Measurements from ENCODE around the gene PREX1. TPM values are rescaled to one million over a fixed set of nuclear protein-coding genes. Genes with fewer than 3 reads are reported as not detected.

The PREX1 gene
- total and polyA plus RNA-seq, 2 donors = 12.6 to 18.1 TPM

GRCh38 chr20:48632017-48632824 is 195.6 kb downstream of the PREX1 start:
- WGBS = 91% methylated on average over 29 of the region's 29 CpGs
- H3K4me1 ChIP-seq (ENCODE audit: insufficient read depth) = no peaks in the 10 kb centered on the region
- no peak overlapping the region for H3K4me3 ChIP-seq (ENCODE audit: low read depth, low read length)
- H3K36me3 ChIP-seq (ENCODE audit: insufficient read depth) = no peaks in the 10 kb centered on the region
- H3K27ac ChIP-seq (ENCODE audit: low read depth) = no peak overlapping the region
- no peak for DNase-seq (ENCODE audit: extremely low spot score)

DNA sequence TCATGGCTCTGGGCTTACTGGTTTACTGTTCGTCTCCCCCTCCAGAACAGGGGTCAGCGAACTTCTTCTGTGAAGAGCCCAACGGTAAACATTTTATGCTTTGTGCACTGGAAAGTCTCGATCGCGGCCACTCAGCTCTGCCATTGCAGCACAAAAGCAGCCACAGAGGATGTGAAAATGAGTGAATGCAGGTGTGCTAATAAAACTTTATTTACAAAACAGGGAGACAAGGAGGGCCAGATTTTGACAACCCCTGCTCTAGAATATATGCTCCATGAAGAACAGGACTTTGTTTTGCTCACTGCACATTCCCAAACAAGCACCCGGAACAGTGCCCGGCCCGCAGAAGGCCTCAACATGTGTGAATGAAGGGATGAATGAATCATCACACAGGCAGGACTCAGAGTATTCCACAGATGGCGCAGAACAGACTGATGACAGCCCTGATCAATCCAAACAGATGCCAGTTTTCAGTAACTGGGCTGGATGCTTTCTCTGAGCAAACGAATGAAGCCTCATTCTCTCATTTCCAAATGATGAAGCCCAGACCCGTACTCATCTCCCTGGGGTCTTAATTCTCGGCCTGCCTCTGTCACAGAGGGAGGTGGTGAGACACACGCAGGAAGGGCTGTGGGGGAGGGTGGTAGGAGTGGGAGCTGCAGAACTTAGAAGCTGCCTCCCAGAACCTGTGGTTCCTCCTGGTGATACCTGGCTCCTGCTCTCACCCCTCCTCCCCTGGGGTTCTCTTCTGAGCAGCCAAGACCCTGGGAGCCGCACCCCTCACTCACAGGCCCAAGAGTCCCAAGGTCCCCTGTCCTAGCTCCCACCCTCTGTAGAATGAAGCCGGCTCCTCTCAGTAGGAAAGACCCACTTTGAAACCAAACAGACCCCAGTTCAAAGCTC is 196.4 kb downstream of the PREX1 start:
- DNase-seq (ENCODE audit: extremely low spot score) = no peak
- H3K4me1 ChIP-seq (ENCODE audit: insufficient read depth) = no peaks in the 10 kb centered on the region
- 88% methylated on average over 16 of the region's 16 CpGs for WGBS
- H3K36me3 ChIP-seq (ENCODE audit: insufficient read depth) = no peaks in the 10 kb centered on the region
- H3K27ac ChIP-seq (ENCODE audit: low read depth) = no peak overlapping the region
- no peak overlapping the region for H3K4me3 ChIP-seq (ENCODE audit: low read depth, low read length)

DNA sequence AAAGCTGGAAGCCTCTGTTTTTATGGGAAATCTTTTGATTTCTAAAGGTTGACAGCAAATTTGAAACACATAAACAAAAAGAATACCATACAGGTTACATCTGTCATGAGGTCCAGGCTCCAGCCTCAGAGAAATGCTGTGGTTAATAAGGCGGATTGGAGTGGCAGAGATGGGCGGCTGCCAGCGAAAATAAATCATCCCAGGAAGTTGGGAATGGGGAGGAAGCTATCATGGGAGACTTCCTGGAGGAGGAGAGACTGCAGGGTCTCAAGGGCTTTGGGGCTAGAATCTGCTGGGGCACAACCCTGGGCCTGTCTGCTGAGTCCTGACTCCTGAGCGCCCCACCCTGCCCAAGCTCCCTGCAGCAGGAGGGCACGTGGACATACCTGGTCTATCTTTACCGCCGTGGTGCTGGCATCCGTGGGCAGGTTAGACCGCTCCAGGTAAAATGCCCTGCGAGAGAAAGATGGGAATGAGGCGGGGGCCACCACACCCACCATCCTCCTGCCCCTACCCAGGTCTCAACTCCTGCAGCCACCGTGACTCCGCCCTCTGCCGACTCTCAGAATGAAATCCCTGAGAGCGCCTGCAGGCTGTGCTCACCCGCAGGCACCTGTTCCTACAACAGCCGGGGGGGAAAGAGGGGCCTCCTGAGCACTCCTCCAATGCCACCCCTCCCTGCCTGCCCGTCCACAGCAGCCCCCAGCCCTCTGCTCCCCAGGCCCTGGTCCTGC is 197.3 kb downstream of the PREX1 start:
- H3K4me1 ChIP-seq (ENCODE audit: insufficient read depth) = no peaks in the 10 kb centered on the region
- H3K27ac ChIP-seq (ENCODE audit: low read depth) = no peak overlapping the region
- H3K36me3 ChIP-seq (ENCODE audit: insufficient read depth) = no peaks in the 10 kb centered on the region
- no peak overlapping the region for H3K4me3 ChIP-seq (ENCODE audit: low read depth, low read length)
- no peak for DNase-seq (ENCODE audit: extremely low spot score)
- 91% methylated on average over 18 of the region's 18 CpGs for WGBS

- no peak for DNase-seq (ENCODE audit: extremely low spot score)
- Histone ChIP-seq H3K27ac (ENCODE audit: low read depth) (no peak overlapping the region), H3K36me3 (ENCODE audit: insufficient read depth) (no peaks in the 10 kb centered on the region), H3K4me1 (ENCODE audit: insufficient read depth) (no peaks in the 10 kb centered on the region), H3K4me3 (ENCODE audit: low read depth, low read length) (no peak overlapping the region)
- WGBS = 89% methylated on average over 9 of the region's 9 CpGs
Measured at GRCh38 chr20:48629960-48630315, 197.9 kb downstream of the PREX1 start.

DNA sequence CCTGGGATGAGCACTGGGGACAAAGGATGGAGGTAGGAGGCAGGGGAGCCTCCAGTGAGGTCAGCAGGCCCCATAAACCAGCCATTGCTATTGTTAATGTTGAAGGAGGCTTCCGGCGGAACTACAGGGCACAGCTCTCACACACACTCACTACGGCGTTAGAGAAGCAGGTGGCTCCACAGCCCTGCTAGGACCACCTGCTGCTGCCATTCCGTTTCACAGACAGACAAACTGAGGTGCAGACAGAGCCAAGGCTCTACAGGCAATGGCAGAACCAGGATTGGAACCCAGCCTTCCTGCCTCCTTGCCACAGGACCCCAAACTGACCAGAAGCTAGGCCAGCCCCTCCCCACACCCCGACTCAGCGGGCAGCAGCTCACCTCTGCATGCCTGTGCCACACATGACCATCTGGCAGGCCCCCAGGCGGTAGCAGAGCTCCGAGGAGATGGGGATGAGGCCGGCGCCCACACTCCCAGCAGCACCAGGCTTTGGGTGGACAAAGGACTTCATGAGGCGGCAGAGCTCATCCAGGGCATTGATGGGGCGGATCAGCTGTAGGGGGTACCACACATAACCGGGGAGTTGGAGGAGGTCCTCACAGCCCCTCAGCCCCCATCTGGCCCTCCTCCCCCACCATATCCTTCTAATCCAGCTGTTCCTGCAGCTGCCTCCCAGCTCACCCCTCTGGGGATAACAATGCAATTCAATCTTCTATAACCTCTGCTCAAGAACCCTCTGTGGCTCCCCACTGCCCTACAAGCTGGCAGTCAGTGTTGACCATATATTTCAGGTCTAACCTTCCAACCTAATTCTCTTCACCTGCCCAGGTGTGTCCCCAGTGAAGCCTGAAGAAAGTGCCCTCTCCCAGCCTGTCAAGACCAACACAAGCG is 198.5 kb downstream of the PREX1 start:
- Histone ChIP-seq H3K36me3 (ENCODE audit: insufficient read depth) (no peaks in the 10 kb centered on the region), H3K4me1 (ENCODE audit: insufficient read depth) (no peaks in the 10 kb centered on the region), H3K27ac (ENCODE audit: low read depth) (no peak overlapping the region), H3K4me3 (ENCODE audit: low read depth, low read length) (no peak overlapping the region)
- DNase-seq (ENCODE audit: extremely low spot score) = no peak
- 90% methylated on average over 15 of the region's 15 CpGs for WGBS

- Histone ChIP-seq H3K36me3 (ENCODE audit: insufficient read depth) (no peaks in the 10 kb centered on the region), H3K27ac (ENCODE audit: low read depth) (no peak overlapping the region), H3K4me3 (ENCODE audit: low read depth, low read length) (no peak overlapping the region), H3K4me1 (ENCODE audit: insufficient read depth) (no peaks in the 10 kb centered on the region)
- WGBS = 88% methylated on average over 16 of the region's 16 CpGs
- DNase-seq (ENCODE audit: extremely low spot score) = no peak
Measured at GRCh38 chr20:48627737-48628128, 200.1 kb downstream of the PREX1 start.

- Histone ChIP-seq H3K4me1 (ENCODE audit: insufficient read depth) (no peaks in the 10 kb centered on the region), H3K4me3 (ENCODE audit: low read depth, low read length) (no peak overlapping the region), H3K27ac (ENCODE audit: low read depth) (no peak overlapping the region), H3K36me3 (ENCODE audit: insufficient read depth) (no peaks in the 10 kb centered on the region)
- WGBS = 90% methylated on average over 18 of the region's 18 CpGs
- DNase-seq (ENCODE audit: extremely low spot score) = no peak
Measured at GRCh38 chr20:48626938-48627736, 200.7 kb downstream of the PREX1 start.

GRCh38 chr20:48626226-48626937 is 201.4 kb downstream of the PREX1 start:
- Histone ChIP-seq H3K4me1 (ENCODE audit: insufficient read depth) (no peaks in the 10 kb centered on the region), H3K27ac (ENCODE audit: low read depth) (no peak overlapping the region), H3K36me3 (ENCODE audit: insufficient read depth) (no peaks in the 10 kb centered on the region), H3K4me3 (ENCODE audit: low read depth, low read length) (no peak overlapping the region)
- WGBS = 84% methylated on average over 24 of the region's 24 CpGs
- DNase-seq (ENCODE audit: extremely low spot score) = no peak

DNA sequence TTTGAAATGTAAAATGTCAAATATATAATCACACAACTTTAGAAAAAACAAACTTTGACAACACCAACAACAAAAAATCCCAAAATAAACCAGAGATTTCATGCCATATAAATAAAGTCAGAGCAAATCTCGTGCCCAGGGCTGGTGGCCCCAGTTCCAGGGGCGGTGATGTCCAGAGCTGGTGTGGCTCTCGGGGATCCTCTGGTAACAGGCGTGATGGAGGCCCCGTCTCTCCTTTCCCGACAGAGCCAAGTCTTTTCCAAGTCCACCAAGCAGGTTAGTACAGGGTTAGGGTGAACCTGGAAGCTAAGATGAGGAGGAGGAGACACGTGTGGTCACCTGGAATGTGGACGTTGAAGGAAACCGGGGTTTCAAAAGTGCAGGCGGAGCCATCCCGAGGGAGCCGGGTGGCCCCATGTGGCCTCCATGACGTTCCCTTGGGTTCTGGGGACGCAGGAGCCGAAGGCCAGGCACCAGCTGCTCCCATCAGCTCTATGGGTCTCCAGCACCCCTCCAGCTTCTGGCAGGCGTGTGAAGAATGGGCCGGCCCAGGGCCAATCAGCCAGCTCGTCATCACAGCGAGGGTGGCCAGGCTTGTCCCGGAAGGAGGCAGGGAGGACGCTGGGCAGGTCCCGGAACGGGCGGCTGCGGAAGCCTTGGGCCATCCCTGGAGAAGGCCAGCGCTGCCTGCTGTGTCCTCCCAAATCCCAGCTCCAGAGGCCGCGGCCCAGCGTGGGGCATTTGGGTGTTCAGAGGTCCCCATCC is 202.5 kb downstream of the PREX1 start:
- H3K36me3 ChIP-seq (ENCODE audit: insufficient read depth) = no peaks in the 10 kb centered on the region
- WGBS = 91% methylated on average over 29 of the region's 29 CpGs
- DNase-seq (ENCODE audit: extremely low spot score) = no peak
- no peaks in the 10 kb centered on the region for H3K4me1 ChIP-seq (ENCODE audit: insufficient read depth)
- no peak overlapping the region for H3K27ac ChIP-seq (ENCODE audit: low read depth)
- no peak overlapping the region for H3K4me3 ChIP-seq (ENCODE audit: low read depth, low read length)

GRCh38 chr20:48624315-48625020 is 203.3 kb downstream of the PREX1 start:
- H3K36me3 ChIP-seq (ENCODE audit: insufficient read depth) = no peaks in the 10 kb centered on the region
- H3K4me1 ChIP-seq (ENCODE audit: insufficient read depth) = no peaks in the 10 kb centered on the region
- 90% methylated on average over 23 of the region's 23 CpGs for WGBS
- DNase-seq (ENCODE audit: extremely low spot score) = no peak
- no peak overlapping the region for H3K4me3 ChIP-seq (ENCODE audit: low read depth, low read length)
- H3K27ac ChIP-seq (ENCODE audit: low read depth) = no peak overlapping the region

DNA sequence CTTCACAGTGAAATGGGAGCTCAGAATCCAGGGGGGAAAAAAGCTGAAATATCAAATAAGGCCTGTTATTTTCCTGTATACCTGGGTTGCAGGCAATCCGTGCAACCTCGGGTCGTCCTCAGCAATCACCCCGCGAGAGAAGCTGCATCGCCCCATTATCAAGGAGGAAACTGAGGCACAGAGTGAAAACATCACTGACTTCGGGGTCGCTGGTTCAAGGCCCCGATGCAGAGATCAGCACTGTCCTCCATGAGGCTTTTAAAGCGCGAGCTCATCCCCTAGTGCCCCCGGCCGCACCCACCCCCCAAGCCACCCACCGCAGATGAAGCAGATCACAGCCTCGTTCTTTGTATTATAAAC is 203.9 kb downstream of the PREX1 start:
- Histone ChIP-seq H3K36me3 (ENCODE audit: insufficient read depth) (no peaks in the 10 kb centered on the region), H3K27ac (ENCODE audit: low read depth) (no peak overlapping the region), H3K4me3 (ENCODE audit: low read depth, low read length) (no peak overlapping the region), H3K4me1 (ENCODE audit: insufficient read depth) (no peaks in the 10 kb centered on the region)
- WGBS = 94% methylated on average over 15 of the region's 15 CpGs
- DNase-seq (ENCODE audit: extremely low spot score) = no peak
